Stomach (tissue), 9 donors: ENCODE data around the gene DCTN2. TPM values are rescaled to one million over a fixed set of nuclear protein-coding genes. Genes with fewer than 3 reads are reported as not detected.
"Not testable (repeated sequence)": the region's sequence is repeated elsewhere in the genome, so short reads cannot be mapped to it uniquely, and the experiment has no call there.

Source experiments
- DNase-seq, 2 donors: peaks; one replicate each; pipeline versions ENCODE4 v3.0.0 to v3.0.0-alpha.2; 2013 to 2019
- H3K27ac ChIP-seq, 5 donors: fragments of 200-600 bp in 4 of 5; sonication (generic) in 4 of 5; one replicate each; pipeline ENCODE4 v1.5.1; 2013 to 2019; ENCODE audit warnings: mild to moderate bottlenecking in 1 of 5, moderate library complexity in 1 of 5
- H3K27me3 ChIP-seq, 3 donors: fragments of 200-600 bp; sonication (generic); one replicate each; pipeline ENCODE4 v1.5.1; 2017 to 2019; ENCODE audit warnings: mixed run types in 1 of 3
- H3K36me3 ChIP-seq, 4 donors: fragments of 200-600 bp; sonication (generic); 1 replicate in 3 of 4; 2 replicates in 1 of 4; pipeline ENCODE4 v1.5.1; 2016 to 2019
- H3K4me1 ChIP-seq, 4 donors: fragments of 200-600 bp; sonication (generic); one replicate each; pipeline ENCODE4 v1.5.1; 2016 to 2019
- H3K4me3 ChIP-seq, 4 donors: fragments of 200-600 bp; sonication (generic) in 3 of 4; one replicate each; pipeline ENCODE4 v1.5.1; 2016 to 2019; ENCODE audit warnings: mild to moderate bottlenecking in 1 of 4
- H3K9me3 ChIP-seq, 4 donors: fragments of 200-600 bp; sonication (generic); one replicate each; pipeline ENCODE4 v1.5.1; 2016 to 2019
- EP300 ChIP-seq: sonication (generic); formaldehyde crosslinking; IDR thresholded peaks from one replicate; pipeline ENCODE4 v1.6.1; 2017; ENCODE audit warnings: antibody characterized with exemption
- POLR2A ChIP-seq, 4 donors: fragments of 450-650 bp; IDR thresholded peaks; one replicate each; pipeline ENCODE4 v1.6.1; 2016; ENCODE audit warnings: antibody characterized with exemption in 4 of 4, control low read depth in 2 of 4, mild to moderate bottlenecking in 1 of 4, moderate library complexity in 1 of 4
- POLR2AphosphoS5 ChIP-seq, 3 donors: sonication (generic); formaldehyde crosslinking; IDR thresholded peaks; one replicate each; pipeline ENCODE4 v1.6.1; 2016; ENCODE audit warnings: antibody characterized with exemption in 3 of 3
- WGBS, 5 donors: extraction: QIAGEN DNeasy Blood & Tissue Kit in 3 of 5; methylation state at CpG; one replicate each; pipeline versions ENCODE4 v1.1.5 to v1.1.7; 2013 to 2018; 5-methylcytosine and 5-hydroxymethylcytosine counted together
- intact Hi-C: fragments of 100-400 bp; cut with DNase I; formaldehyde crosslinking; loops from one replicate; pipeline ENCODE4 v1.15.1; 2023; ENCODE audit warnings: low total_unique reads
- polyA plus RNA-seq, 3 donors: library from polyadenylated mRNA; stranded (reverse); fragments of 200-250 nt; gene quantifications; one replicate each; pipeline ENCODE4 v1.2.3, GENCODE V29; 2013
- total RNA-seq, 5 donors: library from RNA; depleted of rRNA; stranded (reverse); fragments of >200 nt; gene quantifications; one replicate each; pipeline versions ENCODE4 v1.1.0 to v1.2.3, GENCODE V29; 2014 to 2016
- TF ChIP-seq, protein P1 (sequence below), 7 experiments: fragments of 450-650 bp in 4 of 7; fragments of 200-600 bp in 3 of 7; sonication (generic) in 3 of 7; IDR thresholded peaks; one replicate each; pipeline ENCODE4 v1.5.1; 2016 to 2019; ENCODE audit warnings: antibody characterized with exemption in 7 of 7, control low read depth in 2 of 7, mild to moderate bottlenecking in 1 of 7
- donor health status: healthy with polysubstance abuse.
- donor health status: Bipolar disorder and iron deficiency.
- donor health status: healthy.

DCTN2 gene
- total and polyA plus RNA-seq, 8 donors = 28.6 to 177 (median 106) TPM

DNA sequence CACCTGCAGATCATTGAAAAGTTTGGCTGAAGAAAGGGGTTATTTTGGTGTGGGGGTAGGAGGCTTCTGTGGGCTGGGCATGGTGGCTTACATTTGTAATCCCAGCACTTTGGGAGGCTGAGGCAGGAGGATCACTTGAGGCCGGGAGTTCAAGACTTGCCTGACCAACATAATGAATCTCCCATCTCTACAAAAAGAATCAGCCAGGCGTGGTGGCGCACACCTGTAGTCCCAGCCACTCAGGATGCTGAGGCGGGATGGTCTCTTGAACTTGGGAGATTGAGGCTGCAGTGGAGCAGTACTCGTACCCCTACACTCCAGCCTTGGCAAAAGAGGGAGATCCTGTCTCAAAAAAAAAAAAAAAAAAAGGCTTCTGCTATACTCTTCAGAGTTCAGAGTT, 33.7 kb downstream of the DCTN2 start:
- peaks cover 75 to 99% (median 97%) of the 10 kb centered on the region in 4 donors for H3K36me3 ChIP-seq
- no peaks in the 10 kb centered on the region for H3K9me3 ChIP-seq
- DNase-seq = no peak
- intact Hi-C loops = no loop called here
- H3K4me1 ChIP-seq = peaks cover 13 to 41% (median 26%) of the 10 kb centered on the region in 4 donors
- H3K27ac ChIP-seq = no peak overlapping the region
- H3K4me3 ChIP-seq = no peak overlapping the region
- WGBS, 5 donors = 87 to 97% (median 93%) methylated on average over 5 of the region's 5 CpGs
- TF ChIP-seq, protein P1, sequence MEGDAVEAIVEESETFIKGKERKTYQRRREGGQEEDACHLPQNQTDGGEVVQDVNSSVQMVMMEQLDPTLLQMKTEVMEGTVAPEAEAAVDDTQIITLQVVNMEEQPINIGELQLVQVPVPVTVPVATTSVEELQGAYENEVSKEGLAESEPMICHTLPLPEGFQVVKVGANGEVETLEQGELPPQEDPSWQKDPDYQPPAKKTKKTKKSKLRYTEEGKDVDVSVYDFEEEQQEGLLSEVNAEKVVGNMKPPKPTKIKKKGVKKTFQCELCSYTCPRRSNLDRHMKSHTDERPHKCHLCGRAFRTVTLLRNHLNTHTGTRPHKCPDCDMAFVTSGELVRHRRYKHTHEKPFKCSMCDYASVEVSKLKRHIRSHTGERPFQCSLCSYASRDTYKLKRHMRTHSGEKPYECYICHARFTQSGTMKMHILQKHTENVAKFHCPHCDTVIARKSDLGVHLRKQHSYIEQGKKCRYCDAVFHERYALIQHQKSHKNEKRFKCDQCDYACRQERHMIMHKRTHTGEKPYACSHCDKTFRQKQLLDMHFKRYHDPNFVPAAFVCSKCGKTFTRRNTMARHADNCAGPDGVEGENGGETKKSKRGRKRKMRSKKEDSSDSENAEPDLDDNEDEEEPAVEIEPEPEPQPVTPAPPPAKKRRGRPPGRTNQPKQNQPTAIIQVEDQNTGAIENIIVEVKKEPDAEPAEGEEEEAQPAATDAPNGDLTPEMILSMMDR (IDR thresholded peaks at IDR 0.05) = no peak
- TF ChIP-seq POLR2A (IDR thresholded peaks at IDR 0.05) (no peak), POLR2AphosphoS5 (IDR thresholded peaks at IDR 0.05) (no peak), EP300 (no peak)
- H3K27me3 ChIP-seq = no peaks in the 10 kb centered on the region

DNA sequence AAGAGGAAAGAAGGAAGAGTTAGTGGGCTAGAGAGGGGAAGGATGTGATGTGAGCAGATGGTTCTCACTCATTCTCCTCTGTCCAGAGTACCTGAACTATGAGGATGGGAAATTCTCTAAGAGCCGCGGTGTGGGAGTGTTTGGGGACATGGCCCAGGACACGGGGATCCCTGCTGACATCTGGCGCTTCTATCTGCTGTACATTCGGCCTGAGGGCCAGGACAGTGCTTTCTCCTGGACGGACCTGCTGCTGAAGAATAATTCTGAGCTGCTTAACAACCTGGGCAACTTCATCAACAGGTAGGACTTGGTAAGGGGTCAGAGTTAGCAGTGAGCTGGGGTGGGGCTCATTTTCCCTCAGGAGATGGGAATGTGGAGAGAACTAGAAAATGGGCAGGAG, 34.3 kb downstream of the DCTN2 start:
- H3K4me1 ChIP-seq = peaks cover 7 to 35% (median 20%) of the 10 kb centered on the region in 4 donors
- H3K36me3 ChIP-seq = peaks cover 70 to 100% (median 96%) of the 10 kb centered on the region in 4 donors
- no peak overlapping the region for H3K27ac ChIP-seq
- no peak for DNase-seq
- intact Hi-C loops = no loop called here
- H3K4me3 ChIP-seq = no peak overlapping the region
- TF ChIP-seq EP300 = no peak
- TF ChIP-seq POLR2AphosphoS5 (IDR thresholded peaks at IDR 0.05) = no peak
- no peaks in the 10 kb centered on the region for H3K27me3 ChIP-seq
- 85 to 92% (median 89%) methylated on average over 6 of the region's 6 CpGs for whole genome bisulfite sequencing, 5 donors
- H3K9me3 ChIP-seq = no peaks in the 10 kb centered on the region

DNA sequence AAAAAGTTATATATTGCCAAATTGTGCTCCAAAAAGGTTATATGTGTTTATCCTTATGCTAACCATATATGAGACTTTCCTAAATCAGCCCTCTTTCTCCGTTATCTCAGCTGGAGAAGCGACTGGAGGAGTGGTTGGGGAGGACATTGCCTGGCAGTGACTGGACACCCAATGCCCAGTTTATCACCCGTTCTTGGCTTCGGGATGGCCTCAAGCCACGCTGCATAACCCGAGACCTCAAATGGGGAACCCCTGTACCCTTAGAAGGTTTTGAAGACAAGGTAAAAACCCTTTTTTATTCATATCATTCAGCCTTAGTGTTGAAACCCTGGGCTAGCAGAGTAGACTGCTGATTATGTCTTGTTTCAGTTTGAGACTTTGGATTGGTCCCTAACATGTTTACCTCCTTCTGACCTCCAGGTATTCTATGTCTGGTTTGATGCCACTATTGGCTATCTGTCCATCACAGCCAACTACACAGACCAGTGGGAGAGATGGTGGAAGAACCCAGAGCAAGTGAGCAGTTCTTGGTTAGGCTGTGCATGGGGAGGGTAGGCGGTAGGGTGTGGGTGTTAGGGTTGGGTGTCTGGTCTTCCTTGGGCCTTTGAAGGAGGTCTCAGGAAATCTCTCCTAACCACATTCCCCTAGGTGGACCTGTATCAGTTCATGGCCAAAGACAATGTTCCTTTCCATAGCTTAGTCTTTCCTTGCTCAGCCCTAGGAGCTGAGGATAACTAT, 35.2 kb downstream of the DCTN2 start:
- Histone ChIP-seq H3K36me3 (peaks cover 62 to 92% (median 88%) of the 10 kb centered on the region in 4 donors), H3K4me1 (peaks cover 0 to 26% (median 10%) of the 10 kb centered on the region in 4 donors), H3K4me3 (no peak overlapping the region), H3K27me3 (no peaks in the 10 kb centered on the region), H3K27ac (no peak overlapping the region), H3K9me3 (no peaks in the 10 kb centered on the region)
- DNase-seq = no peak
- TF ChIP-seq, protein P1 (IDR thresholded peaks at IDR 0.05) = no peak
- no peak for TF ChIP-seq POLR2A (IDR thresholded peaks at IDR 0.05)
- no peak for TF ChIP-seq EP300
- TF ChIP-seq POLR2AphosphoS5 (IDR thresholded peaks at IDR 0.05) = no peak
- 92 to 97% (median 96%) methylated on average over 6 to 7 of the region's 7 CpGs for WGBS, 5 donors
- intact Hi-C loops = no loop called here

DNA sequence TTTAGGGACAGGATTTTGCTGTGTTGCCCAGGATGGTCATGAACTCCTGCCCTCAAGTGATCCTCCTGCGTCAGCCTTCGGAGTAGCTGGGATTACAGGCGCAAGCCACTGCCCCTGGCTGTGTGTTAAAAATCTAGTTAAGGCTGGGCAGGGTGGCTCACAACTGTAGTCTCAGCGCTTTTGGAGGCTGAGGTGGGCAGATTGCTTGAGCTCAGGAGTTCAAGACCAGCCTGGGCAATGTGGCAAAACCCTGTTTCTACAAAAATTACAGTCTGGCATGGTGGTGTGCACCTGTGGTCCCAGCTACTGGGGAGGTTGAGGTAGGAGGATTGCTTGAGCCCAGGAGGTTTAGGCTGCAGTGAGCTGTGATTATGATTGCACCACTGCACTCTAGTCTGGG, 35.8 kb downstream of the DCTN2 start:
- H3K36me3 ChIP-seq = peaks cover 59 to 91% (median 87%) of the 10 kb centered on the region in 4 donors
- WGBS, 5 donors = 93 to 99% (median 97%) methylated on average over 4 of the region's 4 CpGs
- H3K4me1 ChIP-seq = peaks cover 0 to 20% (median 5%) of the 10 kb centered on the region in 4 donors
- no peak overlapping the region for H3K4me3 ChIP-seq
- DNase-seq = no peak
- intact Hi-C loops = no loop called here
- no peaks in the 10 kb centered on the region for H3K9me3 ChIP-seq
- TF ChIP-seq EP300 (no peak), POLR2AphosphoS5 (IDR thresholded peaks at IDR 0.05) (no peak), POLR2A (IDR thresholded peaks at IDR 0.05) (no peak)
- TF ChIP-seq, protein P1 (IDR thresholded peaks at IDR 0.05) = no peak
- H3K27me3 ChIP-seq = no peaks in the 10 kb centered on the region
- H3K27ac ChIP-seq = no peak overlapping the region

DNA sequence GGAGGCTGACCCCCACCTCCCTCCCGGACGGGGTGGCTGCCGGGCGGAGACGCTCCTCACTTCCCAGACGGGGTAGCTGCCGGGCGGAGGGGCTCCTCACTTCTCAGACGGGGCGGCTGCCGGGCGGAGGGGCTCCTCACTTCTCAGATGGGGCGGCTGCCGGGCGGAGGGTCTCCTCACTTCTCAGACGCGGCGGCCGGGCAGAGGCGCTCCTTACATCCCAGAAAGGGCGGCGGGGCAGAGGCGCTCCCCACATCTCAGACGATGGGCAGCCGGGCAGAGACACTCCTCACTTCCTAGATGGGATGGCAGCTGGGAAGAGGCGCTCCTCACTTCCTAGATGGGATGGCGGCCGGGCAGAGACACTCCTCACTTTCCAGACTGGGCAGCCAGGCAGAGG, 39.2 kb downstream of the DCTN2 start:
- H3K4me1 ChIP-seq, H3K27ac ChIP-seq, DNase-seq, H3K9me3 ChIP-seq, H3K4me3 ChIP-seq, H3K27me3 ChIP-seq, intact Hi-C loops: not testable (repeated sequence)
- H3K36me3 ChIP-seq = peaks cover 55 to 91% (median 87%) of the 10 kb centered on the region in 4 donors
- 95 to 99% (median 98%) methylated on average over 12 to 23 of the region's 28 CpGs for WGBS, 5 donors

DNA sequence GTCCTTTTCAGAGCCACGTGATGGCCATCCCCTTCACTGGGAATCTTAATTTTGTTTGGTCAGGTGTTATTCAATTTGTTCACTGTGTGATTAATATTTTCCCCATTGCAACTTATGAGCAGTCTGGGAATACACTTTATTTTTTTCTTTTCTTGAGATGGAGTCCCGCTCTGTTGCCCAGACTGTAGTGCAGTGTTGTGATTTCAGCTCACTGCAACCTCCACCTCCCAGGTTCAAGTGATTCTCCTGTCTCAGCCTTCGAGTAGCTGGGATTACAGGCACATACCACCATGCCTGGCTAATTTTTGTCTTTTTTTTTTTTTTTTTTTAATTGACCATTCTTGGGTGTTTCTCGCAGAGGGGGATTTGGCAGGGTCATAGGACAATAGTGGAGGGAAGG, 40.5 kb downstream of the DCTN2 start:
- DNase-seq, H3K27me3 ChIP-seq, H3K4me1 ChIP-seq, intact Hi-C loops, H3K27ac ChIP-seq, H3K4me3 ChIP-seq, H3K9me3 ChIP-seq: not testable (repeated sequence)
- H3K36me3 ChIP-seq = peaks cover 51 to 91% (median 87%) of the 10 kb centered on the region in 4 donors
- WGBS, 5 donors = 83 to 98% (median 90%) methylated on average over 3 to 4 of the region's 4 CpGs

DNA sequence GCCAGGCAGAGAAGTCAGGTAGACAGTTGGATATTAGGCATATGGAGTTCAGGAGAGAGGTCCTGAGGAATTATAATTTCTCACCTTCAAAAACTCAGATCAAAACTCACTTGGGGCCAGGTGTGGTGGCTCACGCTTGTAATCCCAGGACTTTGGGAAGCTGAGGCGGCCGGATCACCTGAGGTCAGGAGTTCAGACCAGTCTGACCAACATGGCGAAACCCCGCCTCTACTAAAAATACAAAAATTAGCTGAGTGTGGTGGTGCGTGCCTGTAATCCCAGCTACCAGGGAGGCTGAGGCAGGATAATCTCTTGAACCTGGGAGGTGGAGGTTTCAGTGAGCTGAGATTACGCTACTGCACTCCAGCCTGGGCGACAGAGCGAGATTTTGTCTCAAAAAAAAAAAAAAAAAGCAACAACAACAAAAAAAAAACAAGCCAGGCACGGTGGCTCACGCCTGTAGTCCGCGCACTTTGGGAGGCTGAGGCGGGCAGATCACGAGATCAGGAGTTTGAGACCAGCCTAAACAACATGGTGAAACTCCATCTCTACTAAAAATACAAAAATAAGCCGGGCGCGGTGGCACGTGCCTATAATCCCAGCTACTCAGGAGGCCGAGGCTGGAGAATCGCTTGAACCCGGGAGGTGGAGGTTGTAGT, 44.6 kb downstream of the DCTN2 start:
- H3K27me3 ChIP-seq, H3K9me3 ChIP-seq, DNase-seq, H3K27ac ChIP-seq, intact Hi-C loops, H3K4me1 ChIP-seq, H3K4me3 ChIP-seq: not testable (repeated sequence)
- WGBS, 5 donors = 91 to 98% (median 95%) methylated on average over 21 to 22 of the region's 22 CpGs
- peaks cover 68 to 93% (median 91%) of the 10 kb centered on the region in 4 donors for H3K36me3 ChIP-seq
